HG03039 (cell line): ENCODE measurements around the gene TRABD2A.
"Not testable (repeated sequence)": the region's sequence is repeated elsewhere in the genome, so short reads cannot be mapped to it uniquely, and the experiment has no call there.

ENCODE experiments used
- ATAC-seq: cut with Tn5 transposase; IDR thresholded peaks from one replicate; pipeline ENCODE4 v1.9.1; 2021; ENCODE audit warnings: mild to moderate bottlenecking, moderate library complexity; ENCODE audit not compliant: unreplicated experiment

Gene TRABD2A

GRCh38 chr2:84880645-84881521, at the start of gene TRABD2A:
TSS of gene TRABD2A (minus strand) at chr2:84881084. CDS start at chr2:84881039, 45 bp downstream.
- ATAC-seq: no peak

- ATAC-seq: no peak
These were observed 46.4 kb upstream of the TRABD2A start for GRCh38 chr2:84927275-84927627.

GRCh38 chr2:84925724-84926376, 45.0 kb upstream of the TRABD2A start:
- ATAC-seq: peak; percentile 83

GRCh38 chr2:84925336-84925723, 44.4 kb upstream of the TRABD2A start:
- no peak for ATAC-seq

- no peak for ATAC-seq
These were observed 43.6 kb upstream of the TRABD2A start for GRCh38 chr2:84924173-84925106.

GRCh38 chr2:84923009-84923408, 42.1 kb upstream of the TRABD2A start:
- ATAC-seq: no peak

- peak; percentile 54 for ATAC-seq
These were observed 39.1 kb upstream of the TRABD2A start for GRCh38 chr2:84919885-84920580.

GRCh38 chr2:84918430-84918829, 37.5 kb upstream of the TRABD2A start:
- no peak for ATAC-seq

GRCh38 chr2:84917821-84918220, 36.9 kb upstream of the TRABD2A start:
- not testable (repeated sequence) for ATAC-seq

- not testable (repeated sequence) for ATAC-seq
These were observed 34.8 kb upstream of the TRABD2A start for GRCh38 chr2:84915675-84916074.

GRCh38 chr2:84914334-84914733, 33.5 kb upstream of the TRABD2A start:
- ATAC-seq: no peak

GRCh38 chr2:84912984-84913383, 32.1 kb upstream of the TRABD2A start:
- no peak for ATAC-seq

- ATAC-seq: no peak
These were observed 30.3 kb upstream of the TRABD2A start for GRCh38 chr2:84911135-84911678.

- ATAC-seq: no peak
These were observed 28.2 kb upstream of the TRABD2A start for GRCh38 chr2:84908948-84909713.

- ATAC-seq: no peak
These were observed 26.2 kb upstream of the TRABD2A start for GRCh38 chr2:84906900-84907714.

GRCh38 chr2:84906108-84906899, 25.4 kb upstream of the TRABD2A start:
- peak; percentile 23 for ATAC-seq

GRCh38 chr2:84905181-84906107, 24.6 kb upstream of the TRABD2A start, which contains the start of gene TMSB10:
TSS of gene TMSB10 (plus strand) at chr2:84905656.
- peak; percentile 66 for ATAC-seq
